IMR-90 (cell line): ENCODE measurements around the gene NKAIN2. TPM values are rescaled to one million over a fixed set of nuclear protein-coding genes. Genes with fewer than 3 reads are reported as not detected.

Source experiments
- ATAC-seq: fragments of 200-7000 bp; cut with Tn5 transposase; 2 replicates; pipeline ENCODE4 v1.9.1; 2020; ENCODE audit warnings: low read depth, mild to moderate bottlenecking, moderate library complexity
- BruUV-seq: library from RNA; stranded (reverse); fragments of 400-500 nt; replicated peaks from 2 replicates; lab custom pipeline; 2021; lab: Mats Ljungman, UMichigan
- CTCF ChIA-PET: fragments of 300-600 bp; formaldehyde crosslinking; extraction: SDS; loops from one replicate; lab custom pipeline; 2021; ENCODE audit warnings: antibody characterized with exemption; lab: Yijun Ruan, JAX
- POLR2A ChIA-PET: fragments of 300-600 bp; sonication (Branson Sonifier 250); formaldehyde crosslinking; loops from one replicate; lab custom pipeline; 2022; ENCODE audit warnings: antibody characterized with exemption; ENCODE audit not compliant: unreplicated experiment; lab: Charles Lee
- DNase-seq: peaks from one replicate; pipeline ENCODE4 v3.0.0; 2013
- H2AFZ ChIP-seq: replicated peaks from 2 replicates; pipeline ENCODE3; 2013; ENCODE audit warnings: low read length, mild to moderate bottlenecking; ENCODE audit not compliant: poor library complexity
- H2AK5ac ChIP-seq: 2 replicates; pipeline ENCODE4 v1.6.1; 2013; ENCODE audit warnings: low read depth, low read length, inconsistent platforms
- H2AK9ac ChIP-seq: replicated peaks from 2 replicates; pipeline ENCODE3; 2013; ENCODE audit warnings: mild to moderate bottlenecking, low read depth, low read length, moderate library complexity; ENCODE audit not compliant: poor library complexity
- H2BK120ac ChIP-seq: 2 replicates; pipeline ENCODE4 v1.6.1; 2013; ENCODE audit warnings: low read depth, low read length, inconsistent platforms
- H2BK15ac ChIP-seq: 3 replicates; pipeline ENCODE4 v1.6.1; 2013; ENCODE audit warnings: low read depth, low read length, inconsistent platforms
- H2BK20ac ChIP-seq: 2 replicates; pipeline ENCODE4 v1.6.1; 2013; ENCODE audit warnings: low read depth, mild to moderate bottlenecking, inconsistent platforms, low read length, moderate library complexity
- H2BK5ac ChIP-seq: 2 replicates; pipeline ENCODE4 v1.6.1; 2013; ENCODE audit warnings: mild to moderate bottlenecking, low read depth, low read length, inconsistent platforms; ENCODE audit not compliant: poor library complexity, severe bottlenecking
- H3K14ac ChIP-seq: replicated peaks from 2 replicates; pipeline ENCODE4 v1.6.1; 2013; ENCODE audit warnings: low read depth, low read length, inconsistent platforms
- H3K18ac ChIP-seq: 2 replicates; pipeline ENCODE4 v1.6.1; 2013; ENCODE audit warnings: low read depth, low read length, control low read depth
- H3K23ac ChIP-seq: 2 replicates; pipeline ENCODE4 v1.6.1; 2013; ENCODE audit warnings: low read depth, low read length, inconsistent platforms
- H3K27ac ChIP-seq: 2 replicates; pipeline ENCODE4 v1.5.1; 2013; ENCODE audit warnings: mild to moderate bottlenecking, control low read depth, low read length; ENCODE audit not compliant: insufficient read depth
- H3K27me3 ChIP-seq: 2 replicates; pipeline ENCODE4 v1.6.1; 2013; ENCODE audit warnings: low read length; ENCODE audit not compliant: control insufficient read depth, insufficient read depth
- H3K36me3 ChIP-seq: 2 replicates; pipeline ENCODE4 v1.6.1; 2013; ENCODE audit warnings: low read length, mixed read lengths; ENCODE audit not compliant: control insufficient read depth, insufficient read depth
- H3K4ac ChIP-seq: 2 replicates; pipeline ENCODE4 v1.6.1; 2013; ENCODE audit warnings: low read depth, low read length, inconsistent platforms
- H3K4me1 ChIP-seq: 2 replicates; pipeline ENCODE4 v1.6.1; 2013; ENCODE audit warnings: low read length, mixed read lengths; ENCODE audit not compliant: control insufficient read depth, insufficient read depth
- H3K4me2 ChIP-seq: 2 replicates; pipeline ENCODE4 v1.6.1; 2013; ENCODE audit warnings: low read depth, mild to moderate bottlenecking, control low read depth, low read length, moderate library complexity
- H3K4me3 ChIP-seq: 2 replicates; pipeline ENCODE4 v1.5.1; 2013; ENCODE audit warnings: low read depth, mild to moderate bottlenecking, control low read depth, low read length, moderate library complexity; ENCODE audit not compliant: insufficient read depth
- H3K56ac ChIP-seq: 2 replicates; pipeline ENCODE4 v1.6.1; 2013; ENCODE audit warnings: low read length, inconsistent platforms; ENCODE audit not compliant: insufficient read depth; ENCODE audit errors: extremely low read depth
- H3K79me1 ChIP-seq, 2 experiments: 2 replicates each; pipeline ENCODE4 v1.6.1; 2013; ENCODE audit warnings: low read length in 2 of 2, inconsistent platforms in 1 of 2, low read depth in 1 of 2
- H3K9ac ChIP-seq: 2 replicates; pipeline ENCODE4 v1.6.1; 2013; ENCODE audit warnings: low read depth, low read length, control low read depth
- H3K9me1 ChIP-seq: 2 replicates; pipeline ENCODE4 v1.6.1; 2013; ENCODE audit warnings: low read length, inconsistent platforms; ENCODE audit not compliant: insufficient read depth
- H3K9me3 ChIP-seq: 2 replicates; pipeline ENCODE4 v1.6.1; 2013; ENCODE audit warnings: low read length; ENCODE audit not compliant: control insufficient read depth, insufficient read depth
- H4K20me1 ChIP-seq: 2 replicates; pipeline ENCODE4 v1.6.1; 2013; ENCODE audit warnings: low read length, inconsistent platforms; ENCODE audit not compliant: insufficient read depth
- H4K5ac ChIP-seq: 2 replicates; pipeline ENCODE4 v1.6.1; 2013; ENCODE audit warnings: mild to moderate bottlenecking, low read depth, low read length, control low read depth
- H4K8ac ChIP-seq, 2 experiments: 2 replicates each; pipeline ENCODE4 v1.6.1; 2013; ENCODE audit warnings: low read depth in 2 of 2, low read length in 2 of 2, control low read depth in 1 of 2, inconsistent platforms in 1 of 2
- H4K91ac ChIP-seq: 2 replicates; pipeline ENCODE4 v1.6.1; 2013; ENCODE audit warnings: low read depth, low read length, inconsistent platforms; ENCODE audit not compliant: insufficient read depth
- BHLHE40 ChIP-seq: fragments of 150-350 bp; IDR thresholded peaks from 2 replicates; pipeline ENCODE4 v1.6.1; 2016; ENCODE audit warnings: mild to moderate bottlenecking, low read depth, low read length
- CEBPB ChIP-seq: IDR thresholded peaks from 2 replicates; pipeline ENCODE4 v1.6.1; 2012; ENCODE audit warnings: low read depth, low read length, improper control_type of control experiment
- CHD1 ChIP-seq: IDR thresholded peaks from 2 replicates; pipeline ENCODE4 v1.6.1; 2012; ENCODE audit warnings: low read depth, low read length, improper control_type of control experiment
- FOS ChIP-seq: fragments of 150-350 bp; IDR thresholded peaks from 2 replicates; pipeline ENCODE4 v1.6.1; 2016; ENCODE audit warnings: low read depth, low read length
- MAFK ChIP-seq: IDR thresholded peaks from 2 replicates; pipeline ENCODE4 v1.6.1; 2012; ENCODE audit warnings: low read depth, low read length, improper control_type of control experiment
- MAZ ChIP-seq: IDR thresholded peaks from 2 replicates; pipeline ENCODE4 v1.6.1; 2012; ENCODE audit warnings: low read depth, mild to moderate bottlenecking, low read length, improper control_type of control experiment, moderate library complexity, borderline replicate concordance
- MXI1 ChIP-seq: IDR thresholded peaks from 2 replicates; pipeline ENCODE4 v1.6.1; 2012; ENCODE audit warnings: low read depth, mild to moderate bottlenecking, low read length, moderate library complexity, borderline replicate concordance
- NFE2L2 ChIP-seq: fragments of 150-350 bp; IDR thresholded peaks from 2 replicates; pipeline ENCODE4 v1.6.1; 2016; ENCODE audit warnings: low read depth, mild to moderate bottlenecking, low read length
- POLR2A ChIP-seq: IDR thresholded peaks from 2 replicates; pipeline ENCODE4 v1.6.1; 2012; ENCODE audit warnings: mild to moderate bottlenecking, low read depth, low read length
- RAD21 ChIP-seq: IDR thresholded peaks from 2 replicates; pipeline ENCODE4 v1.6.1; 2012; ENCODE audit warnings: low read length, improper control_type of control experiment
- RCOR1 ChIP-seq: IDR thresholded peaks from 2 replicates; pipeline ENCODE4 v1.6.1; 2012; ENCODE audit warnings: mild to moderate bottlenecking, low read length, improper control_type of control experiment; ENCODE audit not compliant: insufficient replicate concordance
- RFX5 ChIP-seq: IDR thresholded peaks from 2 replicates; pipeline ENCODE4 v1.8.0; 2012; ENCODE audit warnings: low read depth, mild to moderate bottlenecking, low read length, moderate library complexity
- SMC3 ChIP-seq: fragments of 150-350 bp; IDR thresholded peaks from 2 replicates; pipeline ENCODE4 v1.6.1; 2016; ENCODE audit warnings: low read depth, mild to moderate bottlenecking, antibody characterized with exemption, low read length, moderate library complexity
- USF2 ChIP-seq: fragments of 150-350 bp; IDR thresholded peaks from 2 replicates; pipeline ENCODE4 v1.6.1; 2017; ENCODE audit warnings: mild to moderate bottlenecking, antibody characterized with exemption, low read length, low read depth
- WGBS, 2 experiments: methylation state at CpG; one replicate each; pipeline versions ENCODE4 v1.1.5 to v1.1.7; 2013; ENCODE audit warnings: missing lambda C conversion rate in 2 of 2; ENCODE audit not compliant: insufficient read length in 1 of 2; ENCODE audit errors: extremely low coverage in 2 of 2; 5-methylcytosine and 5-hydroxymethylcytosine counted together
- dilution Hi-C: fragments of 300-500 bp; cut with HindIII; formaldehyde crosslinking; loops from one replicate; pipeline ENCODE4 v1.14.3; 2018; ENCODE audit warnings: low sequenced_read_pairs; ENCODE audit not compliant: unreplicated experiment
- in situ Hi-C: fragments of 300-500 bp; cut with MboI; formaldehyde crosslinking; loops from 3 replicates; pipeline ENCODE4 v1.14.3; 2019; ENCODE audit warnings: low sequenced_read_pairs, inconsistent platforms, mixed read lengths
- intact Hi-C: fragments of 100-400 bp; cut with micrococcal nuclease; formaldehyde crosslinking; loops from 2 replicates; pipeline ENCODE4 v1.10.0; 2022
- polyA plus RNA-seq, 3 experiments: library from polyadenylated mRNA; depleted of rRNA; stranded (reverse); fragments of >200 nt; gene quantifications; 2 replicates each; pipeline ENCODE4 v1.2.3, GENCODE V29; 2012; ENCODE audit warnings: low replicate concordance in 1 of 3
- total RNA-seq: library from RNA; depleted of rRNA; stranded (reverse); fragments of >200 nt; gene quantifications from 2 replicates; pipeline ENCODE4 v1.2.3, GENCODE V29; 2012
- TF ChIP-seq, protein P1 (sequence below): conservative IDR thresholded peaks from 2 replicates; pipeline ENCODE4 v1.5.1; 2012; ENCODE audit warnings: mild to moderate bottlenecking, low read depth, low read length, improper control_type of control experiment
- TF ChIP-seq, protein P2 (sequence below): fragments of 150-350 bp; IDR thresholded peaks from 2 replicates; pipeline ENCODE4 v1.6.1; 2016; ENCODE audit warnings: low read depth, mild to moderate bottlenecking, low read length, moderate library complexity, borderline replicate concordance

The NKAIN2 gene
- total and polyA plus RNA-seq, 2 of the 4 experiments (the other 2 are of a cell fraction): not detected

DNA sequence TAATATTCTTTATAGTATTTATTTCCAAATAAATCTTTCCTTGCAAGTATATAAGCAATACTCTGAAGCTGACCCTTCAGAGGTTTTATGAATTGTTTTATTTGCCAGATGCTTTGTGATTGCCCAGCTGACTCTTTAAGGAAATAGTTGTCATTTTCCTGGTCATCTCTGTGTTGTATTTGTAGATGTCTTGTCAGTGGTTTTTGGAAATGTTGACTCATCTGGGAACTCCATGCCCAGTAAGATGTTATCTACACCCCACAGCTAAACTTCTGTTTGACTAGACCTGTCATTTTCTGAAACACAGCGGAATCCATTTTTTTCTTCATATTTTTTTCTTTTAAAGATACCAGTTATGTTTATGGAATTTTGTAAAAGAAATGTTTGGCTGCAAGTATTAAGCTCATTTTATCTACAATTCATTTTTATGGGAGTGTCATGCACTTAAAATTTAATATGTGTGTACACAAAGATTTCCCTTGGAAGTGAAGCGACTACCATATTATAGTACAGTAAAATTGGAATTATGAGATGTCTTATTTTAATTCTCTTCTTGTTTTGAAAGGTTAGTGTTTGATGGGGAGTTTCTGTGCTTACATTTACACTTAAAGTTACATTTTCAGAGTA is 491.0 kb downstream of the NKAIN2 start:
- no peak overlapping the region for H3K4me3 ChIP-seq
- H3K18ac ChIP-seq: no peak overlapping the region
- H3K36me3 ChIP-seq: no peaks in the 10 kb centered on the region
- no peak overlapping the region for H4K8ac ChIP-seq
- H3K9me1 ChIP-seq: no peaks in the 10 kb centered on the region
- H2BK120ac ChIP-seq: no peak overlapping the region
- H3K56ac ChIP-seq: no peak overlapping the region
- no peak overlapping the region for H3K4ac ChIP-seq
- intact Hi-C loops (no loop called here), dilution Hi-C loops (no loop called here), in situ Hi-C loops (no loop called here)
- H3K9me3 ChIP-seq: no peaks in the 10 kb centered on the region
- no peaks in the 10 kb centered on the region for H3K27me3 ChIP-seq
- no peak overlapping the region for H2AK9ac ChIP-seq
- WGBS, 2 experiments: no CpG with 5 or more reads among the region's 2 CpGs
- TF ChIP-seq USF2 (no peak), MAZ (no peak), RFX5 (no peak), POLR2A (no peak), NFE2L2 (no peak), CEBPB (no peak), MXI1 (no peak), BHLHE40 (no peak), CHD1 (no peak), FOS (no peak), RCOR1 (no peak), MAFK (no peak), SMC3 (no peak), RAD21 (no peak)
- TF ChIP-seq, protein P1, sequence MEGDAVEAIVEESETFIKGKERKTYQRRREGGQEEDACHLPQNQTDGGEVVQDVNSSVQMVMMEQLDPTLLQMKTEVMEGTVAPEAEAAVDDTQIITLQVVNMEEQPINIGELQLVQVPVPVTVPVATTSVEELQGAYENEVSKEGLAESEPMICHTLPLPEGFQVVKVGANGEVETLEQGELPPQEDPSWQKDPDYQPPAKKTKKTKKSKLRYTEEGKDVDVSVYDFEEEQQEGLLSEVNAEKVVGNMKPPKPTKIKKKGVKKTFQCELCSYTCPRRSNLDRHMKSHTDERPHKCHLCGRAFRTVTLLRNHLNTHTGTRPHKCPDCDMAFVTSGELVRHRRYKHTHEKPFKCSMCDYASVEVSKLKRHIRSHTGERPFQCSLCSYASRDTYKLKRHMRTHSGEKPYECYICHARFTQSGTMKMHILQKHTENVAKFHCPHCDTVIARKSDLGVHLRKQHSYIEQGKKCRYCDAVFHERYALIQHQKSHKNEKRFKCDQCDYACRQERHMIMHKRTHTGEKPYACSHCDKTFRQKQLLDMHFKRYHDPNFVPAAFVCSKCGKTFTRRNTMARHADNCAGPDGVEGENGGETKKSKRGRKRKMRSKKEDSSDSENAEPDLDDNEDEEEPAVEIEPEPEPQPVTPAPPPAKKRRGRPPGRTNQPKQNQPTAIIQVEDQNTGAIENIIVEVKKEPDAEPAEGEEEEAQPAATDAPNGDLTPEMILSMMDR: no peak
- TF ChIP-seq, protein P2, sequence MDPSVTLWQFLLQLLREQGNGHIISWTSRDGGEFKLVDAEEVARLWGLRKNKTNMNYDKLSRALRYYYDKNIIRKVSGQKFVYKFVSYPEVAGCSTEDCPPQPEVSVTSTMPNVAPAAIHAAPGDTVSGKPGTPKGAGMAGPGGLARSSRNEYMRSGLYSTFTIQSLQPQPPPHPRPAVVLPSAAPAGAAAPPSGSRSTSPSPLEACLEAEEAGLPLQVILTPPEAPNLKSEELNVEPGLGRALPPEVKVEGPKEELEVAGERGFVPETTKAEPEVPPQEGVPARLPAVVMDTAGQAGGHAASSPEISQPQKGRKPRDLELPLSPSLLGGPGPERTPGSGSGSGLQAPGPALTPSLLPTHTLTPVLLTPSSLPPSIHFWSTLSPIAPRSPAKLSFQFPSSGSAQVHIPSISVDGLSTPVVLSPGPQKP: no peak
- no peak overlapping the region for H4K91ac ChIP-seq
- ChIA-PET CTCF (no interaction called here), POLR2A (no interaction called here)
- ATAC-seq: no peak
- no peak overlapping the region for H3K9ac ChIP-seq
- H3K4me2 ChIP-seq: no peak overlapping the region
- no peak overlapping the region for H3K27ac ChIP-seq
- H4K20me1 ChIP-seq: no peaks in the 10 kb centered on the region
- no peak overlapping the region for H2AFZ ChIP-seq
- no peak overlapping the region for H4K5ac ChIP-seq
- no peak overlapping the region for H2BK20ac ChIP-seq
- no peak overlapping the region for H2BK5ac ChIP-seq
- H3K14ac ChIP-seq: no peak overlapping the region
- no peak overlapping the region for H3K23ac ChIP-seq
- no peak overlapping the region for H2AK5ac ChIP-seq
- no peaks in the 10 kb centered on the region for H3K79me1 ChIP-seq
- no TSS peak for BruUV-seq
- no peaks in the 10 kb centered on the region for H3K4me1 ChIP-seq
- no peak overlapping the region for H2BK15ac ChIP-seq
- no peak for DNase-seq
